ENCODE measurements around the gene POU4F1.

POU4F1 gene

DNA sequence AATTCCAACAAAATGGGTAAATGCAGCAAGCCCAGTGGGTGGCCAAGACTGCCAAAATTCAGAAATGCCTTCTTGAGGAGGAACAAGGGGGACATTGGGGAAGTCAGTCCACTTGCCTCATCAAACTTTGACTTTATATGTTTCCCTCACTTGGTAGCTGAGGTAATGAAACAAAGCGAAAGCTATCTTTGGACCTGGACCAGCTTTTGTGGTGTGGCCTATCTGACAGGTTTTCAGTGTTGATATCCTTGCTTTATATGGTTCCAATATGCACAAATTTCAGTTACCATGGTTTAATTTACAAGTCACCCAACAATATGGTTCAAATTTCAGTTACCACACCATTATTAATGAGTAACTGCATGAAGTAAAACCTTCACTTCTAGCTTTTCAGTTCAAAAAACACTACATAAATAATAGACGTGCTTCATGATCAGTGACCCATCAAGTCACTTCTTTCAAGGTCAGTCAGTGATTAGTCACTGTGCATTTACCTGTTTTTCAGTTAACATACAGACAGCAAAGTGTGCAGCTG is 17.7 kb upstream of the POU4F1 start:
- Histone ChIP-seq H3K4me3 (ENCODE audit: low read depth, low read length) (no peak overlapping the region), H3K36me3 (no peaks in the 10 kb centered on the region), H3K27me3 (ENCODE audit: insufficient read depth, low read depth, severe bottlenecking) (no peaks in the 10 kb centered on the region), H3K27ac (no peak overlapping the region), H3K9me3 (ENCODE audit: severe bottlenecking) (no peaks in the 10 kb centered on the region)
- DNase-seq = no peak
- TF ChIP-seq, protein P1, sequence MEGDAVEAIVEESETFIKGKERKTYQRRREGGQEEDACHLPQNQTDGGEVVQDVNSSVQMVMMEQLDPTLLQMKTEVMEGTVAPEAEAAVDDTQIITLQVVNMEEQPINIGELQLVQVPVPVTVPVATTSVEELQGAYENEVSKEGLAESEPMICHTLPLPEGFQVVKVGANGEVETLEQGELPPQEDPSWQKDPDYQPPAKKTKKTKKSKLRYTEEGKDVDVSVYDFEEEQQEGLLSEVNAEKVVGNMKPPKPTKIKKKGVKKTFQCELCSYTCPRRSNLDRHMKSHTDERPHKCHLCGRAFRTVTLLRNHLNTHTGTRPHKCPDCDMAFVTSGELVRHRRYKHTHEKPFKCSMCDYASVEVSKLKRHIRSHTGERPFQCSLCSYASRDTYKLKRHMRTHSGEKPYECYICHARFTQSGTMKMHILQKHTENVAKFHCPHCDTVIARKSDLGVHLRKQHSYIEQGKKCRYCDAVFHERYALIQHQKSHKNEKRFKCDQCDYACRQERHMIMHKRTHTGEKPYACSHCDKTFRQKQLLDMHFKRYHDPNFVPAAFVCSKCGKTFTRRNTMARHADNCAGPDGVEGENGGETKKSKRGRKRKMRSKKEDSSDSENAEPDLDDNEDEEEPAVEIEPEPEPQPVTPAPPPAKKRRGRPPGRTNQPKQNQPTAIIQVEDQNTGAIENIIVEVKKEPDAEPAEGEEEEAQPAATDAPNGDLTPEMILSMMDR (IDR thresholded peaks at IDR 0.05; ENCODE audit: low read depth, low read length) = no peak

DNA sequence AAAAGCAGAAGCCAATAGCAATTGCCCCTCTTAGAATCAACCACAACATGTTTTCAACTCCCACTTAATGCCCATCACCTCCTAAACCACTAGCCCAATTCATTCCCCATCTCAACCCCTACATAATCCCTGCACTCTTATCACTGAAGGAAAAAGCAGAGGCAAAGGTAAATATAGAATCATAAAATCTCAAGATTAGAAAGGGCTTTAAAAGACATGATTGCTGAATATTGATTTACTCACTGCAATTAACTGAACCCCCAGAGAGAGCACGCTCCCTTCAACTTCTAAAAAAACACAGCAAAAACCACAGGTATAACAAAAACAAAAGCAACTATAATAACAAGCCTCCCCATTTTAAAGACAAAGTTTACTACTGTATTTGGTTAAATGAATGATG is 15.1 kb upstream of the POU4F1 start:
- H3K27ac ChIP-seq = no peak overlapping the region
- TF ChIP-seq, protein P1 (IDR thresholded peaks at IDR 0.05; ENCODE audit: low read depth, low read length) = no peak
- no peaks in the 10 kb centered on the region for H3K9me3 ChIP-seq (ENCODE audit: severe bottlenecking)
- no peak overlapping the region for H3K4me3 ChIP-seq (ENCODE audit: low read depth, low read length)
- no peak for DNase-seq
- no peaks in the 10 kb centered on the region for H3K36me3 ChIP-seq
- H3K27me3 ChIP-seq (ENCODE audit: insufficient read depth, low read depth, severe bottlenecking) = no peaks in the 10 kb centered on the region

DNA sequence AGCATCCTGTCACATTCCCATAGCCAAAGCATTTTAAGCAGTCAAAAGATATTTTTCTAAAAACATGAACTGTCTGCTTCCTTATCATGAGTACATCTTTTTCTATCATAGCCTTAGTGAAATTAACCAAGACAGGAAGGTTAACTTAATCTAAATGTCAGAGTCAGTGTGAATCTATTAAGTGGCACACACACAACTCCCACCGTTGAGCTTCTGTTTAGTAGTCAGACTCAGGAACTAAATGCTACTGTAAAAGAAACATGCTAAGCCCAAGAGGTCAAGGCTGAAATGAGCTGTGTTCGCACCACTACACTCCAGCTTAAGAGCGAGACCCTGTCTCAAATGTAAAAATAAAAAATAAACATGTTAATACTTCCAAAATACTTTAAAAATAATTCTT is 7.7 kb upstream of the POU4F1 start:
- Histone ChIP-seq H3K27me3 (ENCODE audit: insufficient read depth, low read depth, severe bottlenecking) (no peaks in the 10 kb centered on the region), H3K4me3 (ENCODE audit: low read depth, low read length) (no peak overlapping the region), H3K9me3 (ENCODE audit: severe bottlenecking) (no peaks in the 10 kb centered on the region), H3K27ac (no peak overlapping the region), H3K36me3 (no peaks in the 10 kb centered on the region)
- DNase-seq = no peak
- TF ChIP-seq, protein P1 (IDR thresholded peaks at IDR 0.05; ENCODE audit: low read depth, low read length) = no peak

DNA sequence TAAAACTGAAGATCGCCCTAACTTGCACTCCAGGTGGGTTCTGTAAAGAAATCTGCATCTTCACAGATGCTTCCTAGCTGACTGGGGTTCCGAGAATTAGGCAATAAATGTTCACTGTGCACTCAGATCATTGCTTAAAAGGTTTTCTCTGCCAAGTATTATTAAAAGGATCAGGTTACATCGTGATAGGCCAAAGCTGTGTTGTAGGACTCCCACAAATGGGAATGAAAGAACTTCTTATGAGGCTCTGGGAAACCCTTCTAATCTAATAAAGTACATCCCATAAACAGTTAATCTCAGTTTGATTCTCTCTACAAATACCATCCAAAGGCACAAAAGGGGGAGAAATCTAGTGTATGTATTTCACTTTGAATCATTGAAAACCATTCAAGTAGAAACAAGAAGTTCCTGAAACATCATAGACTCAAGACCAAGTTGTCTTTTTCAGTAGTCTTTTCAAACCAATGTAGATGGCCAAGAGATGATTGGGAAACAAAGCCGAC is 7.1 kb upstream of the POU4F1 start:
- H3K27me3 ChIP-seq (ENCODE audit: insufficient read depth, low read depth, severe bottlenecking) = no peaks in the 10 kb centered on the region
- TF ChIP-seq, protein P1 (IDR thresholded peaks at IDR 0.05; ENCODE audit: low read depth, low read length) = no peak
- no peak overlapping the region for H3K27ac ChIP-seq
- no peak for DNase-seq
- H3K36me3 ChIP-seq = no peaks in the 10 kb centered on the region
- H3K9me3 ChIP-seq (ENCODE audit: severe bottlenecking) = no peaks in the 10 kb centered on the region
- no peak overlapping the region for H3K4me3 ChIP-seq (ENCODE audit: low read depth, low read length)

DNA sequence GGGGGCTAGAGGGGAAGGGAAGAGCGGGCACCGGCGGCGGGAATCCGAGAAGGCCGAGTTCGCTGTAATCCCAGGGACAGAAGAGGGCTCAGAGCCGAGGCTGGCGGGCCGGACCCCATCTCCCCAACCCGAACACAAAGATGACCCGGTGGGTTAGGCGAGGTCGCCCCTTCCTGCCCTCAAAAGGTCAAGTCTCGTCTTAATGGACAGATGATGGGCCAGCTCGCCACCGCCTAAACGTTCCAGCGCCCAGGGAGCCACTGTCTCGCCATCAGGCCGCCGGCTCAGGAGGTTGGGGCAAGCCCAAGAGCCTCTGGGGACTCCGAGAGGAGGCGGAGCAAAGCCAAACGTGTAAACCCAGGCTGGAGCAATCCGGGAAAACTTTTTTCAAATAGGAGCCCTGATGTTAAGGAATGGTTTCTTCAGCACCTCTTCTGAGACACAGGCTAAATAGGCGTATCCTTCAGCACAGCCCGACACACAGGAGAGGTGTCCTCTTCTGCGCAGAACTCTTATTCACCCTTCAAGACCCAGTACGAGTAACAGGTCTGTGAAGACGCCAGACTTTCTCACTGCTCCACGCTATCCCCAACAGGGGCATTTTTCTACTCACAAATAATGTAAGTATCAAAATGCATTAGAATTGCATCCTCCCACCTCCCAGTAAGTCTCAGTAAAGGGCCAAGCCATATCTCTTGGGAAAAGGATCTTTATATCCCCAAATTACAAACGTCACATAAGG is 6.3 kb upstream of the POU4F1 start:
- no peak overlapping the region for H3K4me3 ChIP-seq (ENCODE audit: low read depth, low read length)
- DNase-seq = no peak
- no peaks in the 10 kb centered on the region for H3K36me3 ChIP-seq
- TF ChIP-seq, protein P1 (IDR thresholded peaks at IDR 0.05; ENCODE audit: low read depth, low read length) = no peak
- H3K9me3 ChIP-seq (ENCODE audit: severe bottlenecking) = no peaks in the 10 kb centered on the region
- no peak overlapping the region for H3K27ac ChIP-seq
- no peaks in the 10 kb centered on the region for H3K27me3 ChIP-seq (ENCODE audit: insufficient read depth, low read depth, severe bottlenecking)

All from WERI-Rb-1 (cell line).